Natural killer cell (primary cell): ENCODE measurements around the gene COG5. TPM values are rescaled to one million over a fixed set of nuclear protein-coding genes. Genes with fewer than 3 reads are reported as not detected.

Experiments used
- ATAC-seq, 3 donors: fragments of 150-1000 bp in 2 of 3; fragments of 200-7000 bp in 1 of 3; cut with Tn5 transposase; 1 replicate in 1 of 3; 2 replicates in 2 of 3; pipeline ENCODE4 v1.10.0; 2021; ENCODE audit warnings: mild to moderate bottlenecking in 2 of 3, moderate library complexity in 2 of 3
- DNase-seq, 2 donors: peaks; one replicate each; pipeline versions ENCODE4 v3.0.0 to v3.0.0-alpha.2; 2013 to 2021; ENCODE audit warnings: mixed read lengths in 1 of 2
- H3K27ac ChIP-seq: one replicate; pipeline ENCODE4 v1.5.1; 2013; ENCODE audit warnings: mild to moderate bottlenecking, low read length
- H3K27me3 ChIP-seq: one replicate; pipeline ENCODE4 v1.6.1; 2013; ENCODE audit warnings: low read length; ENCODE audit not compliant: control insufficient read depth, insufficient read depth
- H3K36me3 ChIP-seq: one replicate; pipeline ENCODE4 v1.6.1; 2013; ENCODE audit warnings: low read length; ENCODE audit not compliant: control insufficient read depth, insufficient read depth
- H3K4me1 ChIP-seq: one replicate; pipeline ENCODE4 v1.6.1; 2013; ENCODE audit warnings: low read length; ENCODE audit not compliant: control insufficient read depth, insufficient read depth
- H3K4me3 ChIP-seq: one replicate; pipeline ENCODE4 v1.5.1; 2013; ENCODE audit warnings: low read length
- H3K9me3 ChIP-seq: one replicate; pipeline ENCODE4 v1.6.1; 2013; ENCODE audit warnings: low read length; ENCODE audit not compliant: control insufficient read depth, insufficient read depth
- H3K27ac Mint-ChIP-seq, 2 donors: one replicate each; pipeline ENCODE4 v1.8.0; 2022; ENCODE audit warnings: mild to moderate bottlenecking in 2 of 2, mixed read lengths in 2 of 2, moderate library complexity in 1 of 2
- H3K27me3 Mint-ChIP-seq, 2 donors: one replicate each; pipeline ENCODE4 v1.8.0; 2022; ENCODE audit warnings: low read depth in 2 of 2, mixed read lengths in 2 of 2
- H3K36me3 Mint-ChIP-seq: one replicate; pipeline ENCODE4 v1.8.0; 2022; ENCODE audit warnings: mixed read lengths
- H3K4me1 Mint-ChIP-seq, 2 donors: one replicate each; pipeline ENCODE4 v1.8.0; 2022; ENCODE audit warnings: mixed read lengths in 2 of 2
- H3K4me3 Mint-ChIP-seq: one replicate; pipeline ENCODE4 v1.8.0; 2022; ENCODE audit warnings: mild to moderate bottlenecking, moderate library complexity, mixed read lengths
- H3K9me3 Mint-ChIP-seq, 2 donors: one replicate each; pipeline ENCODE4 v1.8.0; 2022; ENCODE audit warnings: mixed read lengths in 2 of 2
- CTCF ChIP-seq: fragments of 200-600 bp; IDR thresholded peaks from one replicate; pipeline ENCODE4 v1.8.0; 2022; ENCODE audit warnings: antibody characterized with exemption
- WGBS: methylation state at CpG from one replicate; pipeline ENCODE4 v1.1.7; 2013; ENCODE audit warnings: missing lambda C conversion rate; ENCODE audit not compliant: insufficient coverage; 5-methylcytosine and 5-hydroxymethylcytosine counted together
- intact Hi-C: fragments of 100-400 bp; cut with micrococcal nuclease; formaldehyde crosslinking; loops from one replicate; pipeline ENCODE4 v1.14.2; 2022
- total RNA-seq, 4 donors: library from RNA; stranded (reverse); fragments of 120-200 nt in 1 of 4; gene quantifications; one replicate each; pipeline versions ENCODE4 v1.2.3 to v1.2.4, GENCODE V29; 2013 to 2022

Gene COG5
- total RNA-seq, 3 donors from 2014 or later (not counting 1 experiment from before 2014, with no cell fraction given), result 49.2 to 54.6 (median 54.2) TPM

DNA sequence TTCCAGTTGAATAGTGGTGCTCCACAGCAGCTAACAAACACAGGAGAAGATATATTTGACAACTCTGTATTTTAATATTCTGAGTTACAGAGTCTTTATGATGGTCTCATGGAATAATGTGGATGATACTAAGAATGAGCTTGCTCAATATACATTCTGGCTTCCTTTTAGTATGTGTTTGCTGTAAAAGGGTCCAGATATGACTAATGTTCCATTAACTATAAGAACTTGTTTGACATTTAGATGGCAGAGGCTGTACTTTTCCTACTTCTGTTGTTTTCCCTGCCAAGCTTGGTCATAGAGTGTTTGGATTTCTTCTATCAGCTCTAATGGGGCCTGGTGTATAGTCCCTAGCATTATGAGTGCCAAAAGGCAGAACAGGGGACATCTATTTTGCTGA, 155.4 kb downstream of the COG5 start:
- Mint-ChIP-seq H3K4me3 (no peak overlapping the region), H3K27ac (no peak overlapping the region), H3K36me3 (peaks cover 11% of the 10 kb centered on the region), H3K27me3 (no peaks in the 10 kb centered on the region), H3K4me1 (peaks cover 5 to 7% of the 10 kb centered on the region in 2 donors), H3K9me3 (no peaks in the 10 kb centered on the region)
- Histone ChIP-seq H3K36me3 (peaks cover 6% of the 10 kb centered on the region), H3K27me3 (no peaks in the 10 kb centered on the region), H3K4me3 (no peak overlapping the region), H3K27ac (no peak overlapping the region), H3K4me1 (no peaks in the 10 kb centered on the region), H3K9me3 (no peaks in the 10 kb centered on the region)
- intact Hi-C loops, result no loop called here
- ATAC-seq (no peak), DNase-seq (no peak)
- no peak for TF ChIP-seq CTCF

DNA sequence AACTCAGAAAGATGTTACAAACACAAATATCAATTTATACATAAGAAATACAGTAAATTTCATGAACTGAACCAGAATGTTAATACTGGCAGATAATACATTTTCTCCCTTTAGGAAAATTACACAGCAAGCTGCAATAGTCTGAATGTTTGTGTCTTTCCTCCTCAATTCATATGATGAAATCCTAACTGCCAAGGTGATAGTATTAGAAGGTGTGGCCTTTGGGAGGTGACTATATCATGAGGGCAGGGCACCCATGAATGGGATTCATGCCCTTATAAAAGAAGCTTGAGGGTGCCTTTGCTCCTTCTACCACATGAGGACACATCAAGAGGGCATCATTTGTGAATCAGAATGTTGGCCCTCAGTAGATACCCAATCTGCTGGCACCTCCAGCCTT, 158.2 kb downstream of the COG5 start:
- H3K27me3 ChIP-seq, result no peaks in the 10 kb centered on the region
- H3K4me3 ChIP-seq, result no peak overlapping the region
- no peak overlapping the region for H3K27ac ChIP-seq
- intact Hi-C loops, result no loop called here
- no peak for DNase-seq
- Mint-ChIP-seq H3K27ac (no peak overlapping the region), H3K36me3 (peaks cover 11% of the 10 kb centered on the region), H3K27me3 (no peaks in the 10 kb centered on the region), H3K4me3 (no peak overlapping the region), H3K4me1 (peaks cover 5 to 7% of the 10 kb centered on the region in 2 donors), H3K9me3 (no peaks in the 10 kb centered on the region)
- H3K9me3 ChIP-seq, result no peaks in the 10 kb centered on the region
- no peaks in the 10 kb centered on the region for H3K4me1 ChIP-seq
- H3K36me3 ChIP-seq, result no peaks in the 10 kb centered on the region
- ATAC-seq, result no peak
- TF ChIP-seq CTCF, result no peak

DNA sequence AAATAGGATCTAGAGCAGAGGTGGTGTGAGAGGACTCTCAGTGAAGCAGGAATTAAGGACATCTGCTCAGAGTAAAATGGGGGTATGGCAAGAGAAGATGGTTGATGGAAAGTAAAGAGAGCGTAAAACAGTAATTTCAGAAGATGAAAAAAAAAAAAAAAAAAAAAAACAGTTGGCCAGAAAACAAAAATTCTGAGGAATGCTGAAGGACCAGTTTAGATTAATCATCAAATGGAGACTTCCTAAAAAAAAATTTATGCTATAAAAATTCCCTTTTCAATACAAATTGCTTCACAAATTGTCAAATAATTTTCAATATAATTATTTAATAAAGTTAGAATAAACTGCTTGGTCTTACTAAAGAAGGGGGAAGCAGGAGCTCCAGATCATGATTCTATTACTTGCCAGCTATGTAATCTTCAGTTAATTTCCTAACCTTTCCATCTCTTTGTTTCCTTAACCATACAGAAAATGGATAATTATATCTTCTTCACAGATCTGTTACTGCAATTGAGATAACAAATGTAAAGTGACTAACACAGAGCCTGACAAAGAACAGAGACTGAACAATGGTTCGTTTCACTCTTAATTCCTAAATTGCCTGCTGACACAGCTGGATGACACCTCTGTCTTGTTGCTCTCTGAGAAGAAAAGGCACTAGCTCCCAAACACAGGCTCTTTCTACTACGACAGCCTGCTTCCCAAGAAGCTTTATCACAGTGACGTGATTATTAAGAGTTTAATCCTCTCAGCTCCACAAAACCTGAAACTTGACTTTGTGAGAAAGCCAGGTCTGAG, 158.8 kb downstream of the COG5 start:
- no peak overlapping the region for H3K27ac ChIP-seq
- Mint-ChIP-seq H3K9me3 (no peaks in the 10 kb centered on the region), H3K27me3 (no peaks in the 10 kb centered on the region), H3K27ac (no peak overlapping the region), H3K4me1 (peaks cover 5 to 7% of the 10 kb centered on the region in 2 donors), H3K36me3 (peaks cover 11% of the 10 kb centered on the region), H3K4me3 (no peak overlapping the region)
- TF ChIP-seq CTCF, result no peak
- intact Hi-C loops, result no loop called here
- H3K27me3 ChIP-seq, result no peaks in the 10 kb centered on the region
- ATAC-seq (no peak), DNase-seq (no peak)
- no peaks in the 10 kb centered on the region for H3K36me3 ChIP-seq
- 98% methylated on average over 4 of the region's 4 CpGs for WGBS
- H3K4me1 ChIP-seq, result no peaks in the 10 kb centered on the region
- no peaks in the 10 kb centered on the region for H3K9me3 ChIP-seq
- no peak overlapping the region for H3K4me3 ChIP-seq

DNA sequence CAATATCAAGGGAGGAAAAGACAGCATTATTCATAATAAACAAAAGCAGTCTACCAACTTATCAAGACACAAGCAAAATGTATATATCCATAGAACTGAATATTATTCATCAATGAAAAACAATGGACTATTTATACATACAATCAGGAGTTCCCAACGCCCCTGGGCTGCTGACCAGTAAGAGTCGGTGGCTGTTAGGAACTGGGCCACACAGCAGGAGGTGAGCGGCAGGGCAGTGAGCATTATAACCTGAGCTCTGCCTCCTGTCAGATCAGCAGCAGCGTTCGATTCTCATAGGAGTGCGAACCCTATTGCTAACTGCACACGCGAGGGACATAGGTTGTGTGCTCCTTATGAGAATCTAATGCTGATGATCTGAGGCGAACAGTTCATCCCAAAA, 165.6 kb downstream of the COG5 start:
- no peaks in the 10 kb centered on the region for H3K4me1 ChIP-seq
- Mint-ChIP-seq H3K4me1 (no peaks in the 10 kb centered on the region), H3K27ac (no peak overlapping the region), H3K36me3 (no peaks in the 10 kb centered on the region), H3K27me3 (no peaks in the 10 kb centered on the region), H3K4me3 (no peak overlapping the region), H3K9me3 (no peaks in the 10 kb centered on the region)
- intact Hi-C loops, result no loop called here
- TF ChIP-seq CTCF, result no peak
- DNase-seq (no peak), ATAC-seq (no peak)
- H3K4me3 ChIP-seq, result no peak overlapping the region
- WGBS, result 97% methylated on average over 9 of the region's 9 CpGs
- no peaks in the 10 kb centered on the region for H3K9me3 ChIP-seq
- no peak overlapping the region for H3K27ac ChIP-seq
- H3K27me3 ChIP-seq, result no peaks in the 10 kb centered on the region
- peaks cover 2% of the 10 kb centered on the region for H3K36me3 ChIP-seq
